GM18520 (cell line): ENCODE measurements around the gene ABCA7.

Experiments used
- ATAC-seq: cut with Tn5 transposase; IDR thresholded peaks from one replicate; pipeline ENCODE4 v1.9.1; 2021; ENCODE audit not compliant: unreplicated experiment

The ABCA7 gene

DNA sequence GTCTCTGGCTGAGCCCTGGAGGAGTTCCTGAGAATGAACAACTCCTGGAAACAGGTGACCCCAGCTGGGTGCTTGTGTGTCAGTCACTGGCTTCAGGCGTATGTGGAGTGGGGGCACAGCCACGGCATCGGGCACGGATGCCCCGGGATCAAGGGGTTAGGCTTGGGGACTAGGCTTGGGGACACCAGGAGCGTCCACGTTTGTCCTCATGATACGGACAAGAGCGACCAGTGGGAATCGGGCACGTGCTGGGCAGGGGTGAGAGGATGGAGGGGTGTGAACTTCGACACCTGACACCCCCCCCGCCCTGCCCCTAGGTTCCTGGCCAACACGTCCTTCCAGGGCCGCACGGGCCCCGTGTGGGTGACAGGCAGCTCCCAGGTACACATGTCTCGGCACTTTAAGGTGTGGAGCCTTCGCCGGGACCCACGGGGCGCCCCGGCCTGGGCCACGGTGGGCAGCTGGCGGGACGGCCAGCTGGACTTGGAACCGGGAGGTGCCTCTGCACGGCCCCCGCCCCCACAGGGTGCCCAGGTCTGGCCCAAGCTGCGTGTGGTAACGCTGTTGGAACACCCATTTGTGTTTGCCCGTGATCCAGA is 35.6 kb upstream of the ABCA7 start:
- no peak for ATAC-seq

DNA sequence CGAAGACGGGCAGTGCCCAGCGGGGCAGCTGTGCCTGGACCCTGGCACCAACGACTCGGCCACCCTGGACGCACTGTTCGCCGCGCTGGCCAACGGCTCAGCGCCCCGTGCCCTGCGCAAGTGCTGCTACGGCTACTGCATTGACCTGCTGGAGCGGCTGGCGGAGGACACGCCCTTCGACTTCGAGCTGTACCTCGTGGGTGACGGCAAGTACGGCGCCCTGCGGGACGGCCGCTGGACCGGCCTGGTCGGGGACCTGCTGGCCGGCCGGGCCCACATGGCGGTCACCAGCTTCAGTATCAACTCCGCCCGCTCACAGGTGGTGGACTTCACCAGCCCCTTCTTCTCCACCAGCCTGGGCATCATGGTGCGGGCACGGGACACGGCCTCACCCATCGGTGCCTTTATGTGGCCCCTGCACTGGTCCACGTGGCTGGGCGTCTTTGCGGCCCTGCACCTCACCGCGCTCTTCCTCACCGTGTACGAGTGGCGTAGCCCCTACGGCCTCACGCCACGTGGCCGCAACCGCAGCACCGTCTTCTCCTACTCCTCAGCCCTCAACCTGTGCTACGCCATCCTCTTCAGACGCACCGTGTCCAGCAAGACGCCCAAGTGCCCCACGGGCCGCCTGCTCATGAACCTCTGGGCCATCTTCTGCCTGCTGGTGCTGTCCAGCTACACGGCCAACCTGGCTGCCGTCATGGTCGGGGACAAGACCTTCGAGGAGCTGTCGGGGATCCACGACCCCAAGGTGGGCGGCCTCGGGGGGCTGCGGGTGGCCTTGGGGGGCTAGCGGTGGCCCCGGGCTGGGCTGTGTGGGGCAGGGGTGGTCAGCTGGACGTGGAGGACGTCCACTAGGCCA is 34.9 kb upstream of the ABCA7 start:
- ATAC-seq = no peak

DNA sequence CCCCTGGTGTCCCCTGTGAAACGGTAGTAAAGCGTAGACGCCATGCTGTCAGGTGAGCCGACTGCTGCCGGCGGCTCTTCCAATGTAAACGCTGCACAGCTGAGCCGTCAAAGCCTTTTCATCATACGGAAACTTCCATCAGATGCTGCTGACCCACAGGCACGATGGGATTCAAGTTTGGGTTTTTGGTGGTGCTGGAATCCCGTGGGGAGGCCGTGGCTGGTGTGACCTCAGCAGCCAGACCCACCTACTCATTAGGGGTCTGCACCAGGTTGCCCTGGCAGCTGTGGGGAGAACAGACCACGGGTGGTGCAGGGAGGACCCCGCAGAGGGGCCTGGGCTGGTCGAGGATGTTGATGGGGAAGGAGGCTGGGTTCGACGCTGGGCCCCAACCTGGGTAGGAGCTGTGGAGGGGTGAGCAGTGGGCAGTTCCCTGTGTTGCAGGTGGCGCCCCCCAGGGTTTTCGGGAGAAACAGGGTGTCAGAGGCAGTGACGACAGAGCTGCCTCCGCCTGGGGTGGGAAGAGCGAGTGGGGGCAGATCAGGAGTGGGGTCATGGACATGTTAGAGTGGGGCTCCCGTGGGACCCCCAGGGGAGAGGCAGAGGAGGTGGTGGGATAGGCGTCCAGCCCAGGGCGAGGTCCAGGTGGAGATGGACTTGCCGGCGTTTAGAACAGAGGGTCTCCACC is 33.1 kb upstream of the ABCA7 start:
- no peak for ATAC-seq

DNA sequence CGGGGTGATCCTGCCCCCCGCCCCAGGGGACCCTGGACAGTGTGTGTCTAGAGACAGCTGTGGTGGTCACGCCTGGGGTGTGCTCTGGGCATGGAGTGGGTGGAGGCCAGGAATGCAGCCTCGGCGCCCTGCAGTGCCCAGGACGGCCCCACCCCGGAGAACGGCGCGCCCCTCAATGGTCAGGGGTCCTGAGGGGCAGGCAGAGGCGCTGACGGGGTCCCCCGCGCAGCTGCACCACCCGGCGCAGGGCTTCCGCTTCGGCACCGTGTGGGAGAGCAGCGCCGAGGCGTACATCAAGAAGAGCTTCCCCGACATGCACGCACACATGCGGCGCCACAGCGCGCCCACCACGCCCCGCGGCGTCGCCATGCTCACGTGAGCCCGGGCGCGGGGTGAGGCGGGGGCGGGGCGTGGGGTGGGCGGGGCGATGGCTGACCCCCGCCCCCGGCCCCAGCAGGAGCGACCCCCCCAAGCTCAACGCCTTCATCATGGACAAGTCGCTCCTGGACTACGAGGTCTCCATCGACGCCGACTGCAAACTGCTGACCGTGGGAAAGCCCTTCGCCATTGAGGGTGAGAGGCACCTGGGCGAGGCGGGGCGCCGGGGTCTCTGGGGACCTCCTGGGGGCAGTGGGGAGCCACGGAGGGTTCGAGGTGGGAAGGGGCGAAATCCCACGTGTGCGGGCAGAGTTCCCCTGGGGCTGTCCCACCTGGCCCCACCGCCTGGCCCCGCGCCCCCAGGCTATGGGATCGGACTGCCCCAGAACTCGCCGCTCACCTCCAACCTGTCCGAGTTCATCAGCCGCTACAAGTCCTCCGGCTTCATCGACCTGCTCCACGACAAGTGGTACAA is 32.3 kb upstream of the ABCA7 start:
- ATAC-seq = no peak

DNA sequence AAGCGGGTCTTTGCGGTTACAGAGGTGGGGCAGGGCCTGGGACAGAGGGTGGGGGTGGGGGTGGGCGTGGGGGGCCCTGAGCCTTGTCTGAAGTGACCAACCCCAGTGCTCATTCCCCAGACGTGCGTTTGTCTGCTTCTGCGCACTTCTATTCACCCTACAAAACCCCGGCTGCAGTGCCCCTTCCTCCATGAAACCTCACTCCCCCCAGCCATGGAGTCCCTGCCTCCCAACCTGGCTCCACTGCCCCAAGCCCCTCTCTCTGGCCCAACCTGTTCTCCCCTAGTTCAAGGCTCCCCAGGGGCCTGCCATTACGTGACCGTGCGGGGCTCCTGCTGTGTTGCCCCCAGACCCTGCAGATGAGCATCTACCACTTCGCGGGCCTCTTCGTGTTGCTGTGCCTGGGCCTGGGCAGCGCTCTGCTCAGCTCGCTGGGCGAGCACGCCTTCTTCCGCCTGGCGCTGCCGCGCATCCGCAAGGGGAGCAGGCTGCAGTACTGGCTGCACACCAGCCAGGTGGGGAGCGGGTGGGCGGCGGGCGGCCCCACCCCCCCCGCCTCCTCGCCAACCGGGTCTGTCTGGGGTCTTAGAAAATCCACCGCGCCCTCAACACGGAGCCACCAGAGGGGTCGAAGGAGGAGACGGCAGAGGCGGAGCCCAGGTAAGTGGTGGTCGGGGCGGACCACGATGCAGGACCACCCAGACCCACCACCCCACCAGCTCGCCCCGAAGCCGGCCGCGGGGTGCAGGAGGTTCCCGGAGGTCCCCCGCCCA is 31.5 kb upstream of the ABCA7 start:
- ATAC-seq = no peak

DNA sequence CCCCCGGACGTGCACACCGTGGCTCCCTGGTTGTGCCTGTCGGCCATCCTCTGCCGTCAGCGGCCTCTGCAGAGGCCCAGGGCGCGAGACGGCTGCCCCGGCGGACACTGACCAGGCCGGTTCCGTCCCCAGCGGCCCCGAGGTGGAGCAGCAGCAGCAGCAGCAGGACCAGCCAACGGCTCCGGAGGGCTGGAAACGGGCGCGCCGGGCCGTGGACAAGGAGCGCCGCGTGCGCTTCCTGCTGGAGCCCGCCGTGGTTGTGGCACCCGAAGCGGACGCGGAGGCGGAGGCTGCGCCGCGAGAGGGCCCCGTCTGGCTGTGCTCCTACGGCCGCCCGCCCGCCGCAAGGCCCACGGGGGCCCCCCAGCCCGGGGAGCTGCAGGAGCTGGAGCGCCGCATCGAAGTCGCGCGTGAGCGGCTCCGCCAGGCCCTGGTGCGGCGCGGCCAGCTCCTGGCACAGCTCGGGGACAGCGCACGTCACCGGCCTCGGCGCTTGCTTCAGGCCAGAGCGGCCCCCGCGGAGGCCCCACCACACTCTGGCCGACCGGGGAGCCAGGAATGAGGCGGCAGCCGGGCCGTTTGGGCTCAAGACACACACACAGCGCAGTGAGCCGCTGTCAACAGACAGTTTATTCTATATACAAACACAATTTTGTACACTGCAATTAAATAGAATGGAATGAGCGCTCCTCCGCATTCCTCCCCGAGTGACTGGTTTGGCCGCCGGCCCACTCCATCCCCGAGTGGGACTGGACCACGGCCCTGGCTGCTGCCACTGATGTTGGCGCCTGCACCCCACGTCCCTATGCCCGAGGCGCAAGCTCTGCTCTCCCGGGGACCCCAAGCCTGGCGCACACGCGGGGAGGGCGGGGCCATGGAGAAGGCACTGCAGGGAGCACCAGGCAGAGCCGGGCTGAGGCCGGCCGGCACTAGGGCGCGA is 30.6 kb upstream of the ABCA7 start:
- no peak for ATAC-seq

DNA sequence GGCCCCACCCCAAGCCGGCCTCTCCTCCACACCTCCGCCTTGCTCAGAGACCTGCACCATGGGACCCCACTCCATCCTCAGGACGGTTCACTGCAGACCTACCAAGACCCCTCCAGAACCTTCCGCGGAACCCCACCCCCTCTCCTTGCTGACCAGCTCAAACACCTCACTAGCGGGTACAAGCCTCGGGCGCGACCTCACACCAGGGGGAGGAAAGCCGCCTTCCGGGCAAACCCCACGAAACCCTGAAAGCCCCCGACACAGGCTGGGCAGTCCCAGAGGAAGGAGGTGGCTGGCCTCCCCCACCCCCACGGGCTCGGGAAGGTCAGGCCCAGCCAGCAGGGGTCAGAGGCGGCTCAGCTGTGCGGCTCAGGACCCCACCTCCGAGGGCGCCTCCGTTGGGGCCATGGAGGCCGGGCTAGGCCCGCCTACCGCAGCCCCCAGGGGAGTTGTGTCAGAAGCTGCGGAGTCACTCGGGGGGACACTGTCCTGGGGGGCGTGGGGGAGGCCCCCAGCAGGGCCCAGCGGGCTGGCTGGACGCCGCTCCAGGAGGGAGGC is 29.8 kb upstream of the ABCA7 start:
- ATAC-seq = no peak

DNA sequence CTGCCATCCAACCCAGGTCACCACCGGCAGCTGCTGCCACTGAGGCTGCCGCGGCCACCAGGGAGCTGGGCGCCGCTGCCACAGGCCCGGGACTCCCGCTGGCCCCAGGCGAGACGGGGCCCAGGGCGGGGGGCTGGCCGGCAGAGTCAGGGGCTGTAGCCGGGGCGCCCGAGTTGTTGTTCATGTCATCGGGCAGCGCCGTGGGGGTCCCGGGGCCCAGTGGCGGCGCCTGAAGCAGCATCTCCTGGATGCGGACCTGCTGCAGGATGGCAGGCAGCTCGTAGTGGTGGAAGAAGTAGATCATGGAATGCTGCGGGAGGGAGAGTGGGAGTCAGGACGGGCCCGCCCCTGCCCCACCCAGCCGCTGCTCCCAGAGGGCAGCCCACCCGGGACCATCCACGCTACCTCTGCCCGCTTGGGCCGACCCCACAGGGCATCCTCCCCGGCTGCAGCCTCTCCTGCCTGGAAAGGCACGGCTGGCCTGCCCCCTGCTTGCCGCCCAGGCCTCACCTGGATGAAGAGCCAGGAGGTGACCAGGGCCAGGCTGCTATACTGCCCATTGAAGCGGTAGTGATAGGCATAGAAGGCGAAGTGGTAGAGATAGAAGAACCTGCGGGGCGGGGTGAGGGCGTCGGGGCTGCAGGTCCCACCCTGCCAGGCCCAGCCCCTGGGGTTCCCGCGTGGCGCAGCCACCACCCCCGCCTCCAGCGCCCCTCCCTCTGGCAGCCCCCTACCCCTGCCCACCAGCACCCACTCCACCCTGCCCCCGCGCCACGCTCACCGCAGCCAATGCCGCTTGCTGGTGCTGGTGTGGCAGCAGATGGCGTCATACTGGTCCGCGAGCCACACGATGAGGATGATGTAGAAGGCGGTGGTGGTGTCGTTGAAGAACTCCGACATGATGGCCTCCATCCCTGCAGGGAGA is 29.1 kb upstream of the ABCA7 start:
- no peak for ATAC-seq

DNA sequence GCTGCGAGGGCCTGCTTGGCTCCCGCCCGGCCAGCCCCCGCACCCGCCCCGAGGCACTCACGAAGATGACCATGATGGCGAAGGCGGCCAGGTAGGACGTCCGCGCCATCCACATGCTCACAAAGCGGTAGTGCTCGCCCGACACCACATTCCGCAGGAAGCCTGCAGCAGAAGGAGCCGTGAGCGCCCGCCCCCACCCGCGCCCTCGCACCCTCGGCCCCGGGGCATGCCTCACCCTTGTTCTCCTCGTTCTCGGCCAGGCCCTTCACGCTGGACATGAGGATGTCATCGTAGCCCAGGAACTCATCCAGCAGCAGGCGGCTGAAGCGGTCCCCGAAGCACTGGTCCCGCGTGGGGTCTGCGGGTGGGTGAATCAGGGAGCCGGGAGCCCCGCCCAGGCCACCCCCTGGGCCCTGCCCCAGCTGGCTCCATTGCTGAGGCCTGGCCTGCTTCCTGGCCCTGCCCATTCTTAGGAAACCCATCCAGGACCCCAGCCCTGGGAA is 28.0 kb upstream of the ABCA7 start:
- ATAC-seq = no peak

DNA sequence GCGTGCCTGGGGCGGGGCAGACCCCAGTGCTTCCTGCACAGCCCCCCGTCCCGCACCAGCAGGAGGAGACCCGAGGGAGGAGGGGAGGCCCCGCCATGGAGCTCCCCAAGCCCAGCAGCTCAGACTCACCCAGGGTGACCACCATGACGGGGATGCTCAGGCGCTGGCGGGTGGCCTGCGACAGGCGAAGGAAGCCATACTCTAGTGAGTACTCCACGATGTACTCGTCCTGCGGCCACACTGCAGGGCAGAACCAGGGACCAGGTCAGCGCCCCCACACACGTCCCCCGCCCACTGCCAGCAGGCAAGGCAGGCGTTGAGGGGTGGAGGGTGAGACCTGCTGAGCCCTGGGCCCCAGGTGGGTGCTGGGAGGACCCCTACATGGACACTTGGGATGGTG is 27.6 kb upstream of the ABCA7 start:
- no peak for ATAC-seq

DNA sequence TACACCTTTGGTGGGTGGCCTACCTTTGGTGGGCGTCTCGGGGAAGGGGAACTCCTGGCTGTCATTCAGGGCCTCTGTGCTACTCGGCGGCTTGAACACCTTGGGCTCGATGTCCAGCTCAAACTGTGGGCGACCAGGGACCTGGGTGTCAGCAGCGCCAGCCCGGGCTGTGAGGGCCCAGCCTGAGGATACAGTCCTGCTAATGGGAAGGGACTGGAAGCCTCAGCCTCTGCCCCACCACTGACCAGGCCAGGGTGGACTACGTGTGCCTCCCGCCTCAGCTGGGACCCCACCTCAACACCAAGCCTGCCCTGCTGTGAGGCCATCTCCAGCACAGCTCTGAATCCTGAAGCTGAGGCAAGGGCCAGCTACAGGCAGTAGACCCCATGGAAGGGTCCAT is 26.7 kb upstream of the ABCA7 start:
- ATAC-seq = no peak

DNA sequence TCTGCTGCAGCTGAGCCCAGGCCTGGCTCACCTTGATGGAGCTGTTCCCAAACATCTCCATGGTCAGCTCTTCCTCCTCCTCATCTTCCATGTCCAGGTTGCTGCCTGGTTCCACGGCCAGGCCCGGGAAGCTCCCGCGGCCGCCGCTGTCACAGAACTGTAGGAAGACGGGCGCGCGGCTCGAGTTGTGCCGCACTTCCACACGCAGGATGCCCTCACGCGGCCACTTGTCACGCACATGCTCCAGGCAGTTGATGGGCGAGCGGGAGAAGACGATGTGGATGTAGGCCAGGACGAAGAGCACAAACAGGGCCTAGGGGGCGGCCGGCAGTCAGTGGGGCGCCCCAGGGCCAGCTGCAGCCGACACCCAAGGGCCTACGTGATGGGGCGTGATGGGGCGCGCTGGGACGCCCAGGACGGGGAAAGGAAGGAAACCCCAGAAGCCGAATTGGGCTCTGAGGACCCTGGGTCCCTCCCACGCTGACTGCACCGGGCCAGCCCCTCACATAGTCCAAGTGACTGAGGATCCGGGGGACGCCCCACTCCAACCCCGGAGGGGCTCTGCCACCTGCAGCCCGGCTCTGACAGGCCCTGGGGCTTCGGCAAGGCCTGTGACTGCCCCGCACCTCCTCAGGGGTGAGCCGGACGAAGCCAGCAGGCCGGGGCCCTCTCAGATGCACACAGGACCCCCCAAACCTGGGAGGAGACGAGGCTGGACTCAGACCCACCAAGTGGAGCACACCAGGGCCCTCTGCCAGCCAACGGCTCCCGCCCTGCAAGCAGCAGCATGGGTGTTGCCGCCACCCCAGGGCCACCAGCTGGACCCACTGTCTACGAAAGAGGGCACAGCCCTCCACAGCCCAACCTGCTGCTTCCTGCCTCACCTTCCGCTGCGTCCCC is 25.5 kb upstream of the ABCA7 start:
- no peak for ATAC-seq

DNA sequence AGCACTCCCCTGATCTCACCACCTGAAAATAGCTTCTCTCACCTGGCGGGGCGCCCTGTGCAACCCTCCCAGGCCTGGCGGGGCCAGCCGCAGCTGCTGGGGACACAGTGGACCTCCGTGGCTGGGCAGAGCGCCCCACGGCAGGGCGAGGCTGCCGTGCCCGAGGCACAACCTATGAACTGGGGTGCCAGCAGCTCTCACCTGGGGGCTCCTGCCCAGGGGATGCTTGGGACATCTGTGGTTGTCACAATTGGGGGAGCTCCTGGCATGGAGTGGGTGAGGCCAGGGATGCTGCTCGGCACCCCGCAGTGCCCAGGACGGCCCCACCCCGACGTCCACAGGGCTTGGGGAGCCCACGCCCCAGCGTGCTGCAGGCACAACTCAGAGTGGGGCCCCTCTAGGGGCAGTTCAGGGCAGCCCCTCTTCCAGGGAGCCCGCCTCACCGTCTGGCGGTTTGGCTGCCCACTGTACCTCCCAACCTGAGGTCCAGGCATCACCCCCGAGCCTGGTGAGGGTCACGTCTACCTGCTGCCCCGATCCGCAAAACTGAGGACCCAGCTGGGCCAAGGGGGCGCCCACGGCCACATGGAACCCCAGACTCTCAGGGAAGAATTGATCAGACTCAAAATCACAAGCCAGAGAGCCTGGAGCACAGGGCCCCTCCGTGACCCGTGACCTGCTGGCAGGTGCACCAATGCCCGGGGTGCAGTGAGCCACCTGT is 24.7 kb upstream of the ABCA7 start:
- no peak for ATAC-seq

DNA sequence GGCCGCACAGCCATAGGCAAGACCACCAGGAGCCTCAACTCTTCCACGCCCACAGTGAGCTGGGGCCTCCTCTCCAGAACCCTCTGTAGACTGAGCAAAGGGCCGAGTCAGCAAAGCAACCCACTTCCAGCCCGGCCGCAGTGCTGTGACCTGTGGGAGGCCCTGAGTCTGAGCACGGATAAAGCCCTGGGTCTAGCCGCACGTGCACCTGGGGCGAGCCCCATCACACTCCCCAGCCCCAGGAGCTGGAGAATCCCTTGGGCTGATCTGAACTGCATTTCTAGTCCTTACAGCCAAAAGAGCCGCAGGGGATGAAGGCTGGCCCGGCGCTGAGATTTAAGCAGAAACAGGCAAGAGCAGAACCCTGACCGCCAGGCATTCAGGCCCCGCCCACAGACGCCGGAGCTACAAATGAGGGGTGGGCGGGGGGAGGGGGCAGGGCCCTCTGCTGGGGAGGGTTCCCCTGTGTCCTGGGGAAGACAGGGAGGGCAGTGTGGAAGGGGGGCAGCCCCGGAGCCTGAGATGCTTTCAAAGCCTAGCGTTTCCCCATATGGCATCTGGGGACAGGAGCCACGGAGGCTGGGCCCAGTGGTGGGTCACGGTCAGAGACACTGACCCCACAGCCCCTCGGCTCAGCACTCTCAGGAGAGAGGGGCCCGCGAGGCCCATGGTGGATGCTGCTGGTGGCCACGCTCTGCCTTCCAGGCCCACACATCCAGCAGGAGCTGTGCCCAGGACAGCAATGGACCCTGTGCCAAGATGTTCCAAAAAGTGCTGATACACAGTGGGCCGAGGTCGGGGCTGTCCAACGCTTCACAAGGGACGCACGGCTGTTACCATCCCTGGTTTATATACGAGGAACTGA is 23.9 kb upstream of the ABCA7 start:
- ATAC-seq = no peak

DNA sequence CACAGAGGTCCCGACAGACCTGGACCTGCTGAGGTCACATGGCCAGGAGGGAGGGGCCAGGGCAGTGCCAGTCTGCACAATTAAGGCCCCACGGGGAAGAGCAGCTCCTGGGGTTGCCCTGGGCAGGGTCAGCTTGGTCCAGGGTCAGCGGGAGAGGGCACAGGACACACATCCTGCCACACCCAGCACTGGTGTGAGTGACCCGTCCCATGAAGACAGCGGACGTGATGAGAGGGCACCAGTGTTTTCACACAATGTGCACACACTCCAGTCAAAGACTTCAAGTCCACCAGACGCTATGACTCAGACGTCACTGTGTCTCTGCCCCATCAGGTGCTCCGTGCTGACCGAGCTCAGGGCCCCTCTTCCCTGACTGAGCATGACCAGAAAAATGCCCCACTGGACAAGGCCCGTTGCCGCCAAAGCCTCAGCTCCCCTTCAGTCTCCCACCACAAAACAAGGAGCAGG is 23.2 kb upstream of the ABCA7 start:
- no peak for ATAC-seq
